Fibroblast of skin of back (primary cell): ENCODE measurements around the gene CDH13.

ENCODE experiments used
- DNase-seq: peaks from one replicate; pipeline ENCODE4 v3.0.0-alpha.2; 2013

Gene CDH13

DNA sequence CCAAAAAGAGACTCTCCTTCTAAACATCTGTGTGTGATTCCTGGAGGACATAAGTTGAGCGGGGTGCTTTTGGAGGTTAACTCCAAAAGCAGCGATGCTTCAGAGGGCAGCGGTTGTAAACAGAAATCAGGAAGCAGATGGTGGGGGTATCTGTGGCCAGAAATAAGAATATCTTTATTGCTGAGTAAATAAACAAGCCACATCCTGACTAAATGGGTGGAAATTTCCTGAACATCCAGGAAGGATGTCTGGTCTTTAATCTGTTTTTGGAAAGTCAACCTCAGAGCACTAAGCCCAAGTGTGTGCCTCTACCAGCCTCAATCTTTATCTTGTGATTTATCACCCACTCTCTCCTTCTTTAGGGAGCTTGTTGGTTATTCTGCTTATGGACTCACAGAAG, 123.3 kb downstream of the CDH13 start:
- DNase-seq = no peak

GRCh38 chr16:82751020-82751419, 124.3 kb downstream of the CDH13 start:
- no peak for DNase-seq

DNA sequence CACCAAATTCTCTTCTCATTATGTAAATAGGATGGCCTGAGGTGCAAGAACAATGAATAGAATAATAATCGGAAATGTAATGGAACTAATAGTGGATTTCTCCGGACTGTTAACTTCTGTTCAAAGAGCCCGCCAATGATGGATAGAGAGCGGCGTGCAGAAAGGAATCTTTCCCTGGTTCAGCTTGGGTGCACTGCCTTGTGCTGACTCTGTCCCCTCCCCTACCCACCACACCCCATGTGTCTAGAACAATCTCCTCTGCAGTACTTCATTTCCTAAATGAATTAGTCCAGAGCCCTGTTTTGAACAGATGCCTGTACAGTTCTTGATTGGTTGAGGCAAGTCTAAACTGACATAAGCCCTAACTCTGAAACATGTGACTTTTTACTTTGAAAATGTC, 125.4 kb downstream of the CDH13 start:
- no peak for DNase-seq

GRCh38 chr16:82753821-82754220, 127.1 kb downstream of the CDH13 start:
- DNase-seq = peak; percentile 38

DNA sequence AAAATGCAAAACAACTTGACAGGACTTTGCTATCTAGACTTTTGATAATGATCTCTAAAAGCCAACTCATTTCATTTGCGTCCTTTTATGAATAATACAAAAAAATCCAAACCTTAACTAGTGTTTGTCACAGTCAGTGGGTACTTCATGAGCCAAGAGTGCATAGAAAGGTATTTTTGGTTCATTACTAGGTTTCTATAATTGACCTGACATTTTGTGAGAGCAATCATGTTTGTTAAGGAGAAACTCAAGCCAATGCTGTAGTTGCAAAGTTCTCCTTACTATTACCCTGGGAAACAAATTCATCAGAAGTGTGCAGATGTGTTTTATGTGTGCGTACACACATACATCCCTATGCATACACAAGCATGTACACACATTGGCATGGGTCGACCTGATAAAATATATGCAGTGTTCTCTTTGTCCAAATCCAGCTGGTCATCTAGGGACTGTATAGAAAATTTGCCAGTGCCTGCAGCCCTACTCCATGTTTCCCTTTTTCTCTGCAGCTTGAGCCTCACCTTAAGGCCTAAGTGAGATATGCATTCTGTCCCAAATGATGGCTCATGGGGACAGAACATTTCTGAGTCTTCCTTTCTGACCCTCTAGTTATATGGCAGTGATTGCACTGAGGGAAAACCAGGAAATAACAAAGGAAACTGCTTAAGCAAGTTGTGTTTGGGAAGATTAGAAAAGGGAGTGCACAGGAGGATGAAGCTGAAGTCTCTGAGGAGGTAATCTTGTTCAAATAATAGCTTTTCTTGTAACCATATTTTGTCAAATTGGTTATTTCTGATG, 128.1 kb downstream of the CDH13 start:
- no peak for DNase-seq

- DNase-seq = no peak
Measured at GRCh38 chr16:82755570-82756282, 129.0 kb downstream of the CDH13 start.

DNA sequence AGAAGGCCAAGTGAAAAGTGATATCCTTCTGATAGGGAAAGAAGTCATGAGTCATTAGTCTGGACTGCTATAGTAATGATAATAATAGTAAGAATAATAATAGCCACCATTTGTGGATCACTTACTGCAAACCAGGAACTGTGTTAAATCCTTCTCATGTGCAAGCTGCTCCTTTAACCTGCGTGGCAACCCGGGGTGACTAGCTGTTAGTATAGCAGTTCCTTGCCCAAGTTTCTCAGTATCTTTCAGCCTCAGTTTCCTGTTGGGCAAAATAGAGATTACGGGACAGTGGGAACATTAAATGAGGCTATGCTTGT, 129.5 kb downstream of the CDH13 start:
- DNase-seq = peak; percentile 80

GRCh38 chr16:82758406-82758805, 131.6 kb downstream of the CDH13 start:
- no peak for DNase-seq

DNA sequence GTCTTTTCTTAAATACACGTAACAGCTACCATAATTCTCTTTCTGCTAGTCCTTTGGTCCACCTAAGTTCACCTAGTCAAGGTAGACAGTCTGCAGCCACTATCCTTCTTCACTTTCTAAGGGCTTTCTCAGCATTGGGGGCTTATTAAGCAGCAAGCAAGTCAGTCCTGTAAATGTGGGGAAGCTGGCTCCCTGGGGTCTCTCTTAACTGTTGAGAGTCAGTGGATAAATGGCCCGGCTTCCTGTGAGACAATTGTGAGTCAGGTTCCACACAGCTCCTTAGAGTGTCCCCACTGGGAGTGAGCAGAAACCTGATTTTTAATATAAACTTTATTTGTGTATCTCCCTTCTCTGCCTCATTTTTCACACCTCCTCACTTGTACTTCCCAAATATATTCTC, 132.1 kb downstream of the CDH13 start:
- peak; percentile 42 for DNase-seq

DNA sequence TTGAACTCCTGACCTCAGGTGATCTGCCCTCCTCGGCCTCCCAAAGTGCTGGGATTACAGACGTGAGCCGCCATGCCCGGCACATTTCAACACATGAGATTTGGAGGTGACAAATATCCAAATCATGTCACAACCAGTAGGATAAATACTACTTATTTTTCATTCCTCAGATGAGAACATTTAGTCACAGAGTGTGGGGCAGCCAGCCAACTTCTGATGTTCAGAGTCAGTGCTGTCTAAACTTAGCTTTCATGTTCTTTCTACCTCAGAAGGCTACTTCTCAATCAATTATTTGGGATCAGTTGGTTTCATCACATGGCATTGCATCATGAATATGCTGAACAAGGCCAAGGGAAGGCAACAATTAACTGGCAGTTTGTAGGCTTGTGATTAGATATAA, 134.5 kb downstream of the CDH13 start:
- DNase-seq = peak; percentile 88

GRCh38 chr16:82761858-82762257, 135.1 kb downstream of the CDH13 start:
- DNase-seq = peak; percentile 36

DNA sequence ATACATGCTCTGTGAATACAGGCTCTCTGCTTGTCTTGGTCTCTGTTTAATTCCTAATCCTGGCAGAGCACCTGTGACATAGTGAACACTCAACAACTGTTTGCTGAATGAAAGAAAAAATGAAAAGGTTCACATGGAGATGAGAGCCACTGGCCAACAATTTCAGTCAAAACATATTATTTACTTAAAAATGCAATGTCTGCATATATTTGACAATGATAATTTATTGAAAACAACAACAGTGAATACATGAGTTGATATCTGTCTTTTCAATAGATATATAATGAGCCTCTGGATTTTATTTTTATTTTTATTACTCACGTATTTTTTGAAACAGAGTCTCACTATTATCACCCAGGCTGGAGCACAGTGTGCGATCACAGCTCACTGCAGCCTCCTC, 136.6 kb downstream of the CDH13 start:
- no peak for DNase-seq

DNA sequence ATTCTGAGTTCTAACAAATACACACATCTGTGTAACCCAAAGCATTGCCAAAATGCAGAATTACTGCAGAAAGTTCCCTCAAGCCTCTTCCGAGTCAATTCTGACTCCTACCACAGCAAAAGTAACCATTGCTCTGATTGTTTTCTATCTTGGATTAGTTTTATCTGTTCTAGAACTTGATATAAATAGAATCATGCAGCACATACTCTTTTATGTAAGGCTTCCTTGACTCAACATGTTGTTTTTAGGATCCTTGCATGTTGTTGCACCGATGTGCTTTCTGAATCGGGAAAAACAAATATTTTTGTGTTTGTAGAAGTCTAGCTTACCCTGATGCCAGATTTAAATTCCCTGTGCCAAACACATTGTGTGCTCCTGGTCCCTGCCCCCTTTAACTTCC, 140.4 kb downstream of the CDH13 start:
- DNase-seq = no peak

DNA sequence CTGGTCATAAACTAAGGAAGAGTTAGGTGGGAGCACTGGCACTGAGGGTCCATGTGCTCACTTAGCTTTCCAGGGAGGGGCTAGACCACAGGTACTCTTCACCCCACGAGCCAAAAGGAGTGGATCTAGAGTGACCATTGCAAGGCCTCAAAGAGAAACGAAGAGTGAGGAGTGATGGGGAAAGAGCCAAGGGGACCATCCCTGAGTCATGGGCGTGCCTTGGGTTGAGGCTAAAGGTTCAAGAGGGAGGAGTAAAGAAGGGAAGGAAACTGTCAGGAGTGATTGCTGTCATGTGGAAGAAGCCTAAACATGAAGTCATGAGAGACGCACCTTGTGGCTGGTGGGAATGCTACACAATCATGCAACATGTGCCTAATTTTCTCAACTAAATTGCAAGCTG, 141.0 kb downstream of the CDH13 start:
- DNase-seq = no peak

GRCh38 chr16:82769845-82770244, 143.1 kb downstream of the CDH13 start:
- peak; percentile 21 for DNase-seq

DNA sequence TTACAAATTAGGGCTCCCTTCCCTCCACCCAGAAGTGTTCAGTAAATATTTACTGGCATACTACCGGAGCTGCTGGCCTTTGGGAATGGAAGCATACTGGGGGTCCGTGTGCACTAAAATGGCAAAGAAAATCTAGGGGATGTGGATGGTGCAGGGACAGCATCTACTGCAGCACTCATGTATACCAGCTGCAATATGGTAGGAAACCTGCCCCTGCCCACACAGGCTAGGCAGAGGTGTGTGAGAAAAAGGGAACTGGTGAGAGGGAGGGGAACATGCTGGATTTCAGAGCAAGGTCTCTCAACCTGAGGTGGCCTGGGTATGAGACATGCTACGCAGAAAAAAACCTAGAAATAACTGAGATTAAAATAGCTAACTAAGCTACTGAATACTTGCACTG, 145.4 kb downstream of the CDH13 start:
- DNase-seq = no peak

DNA sequence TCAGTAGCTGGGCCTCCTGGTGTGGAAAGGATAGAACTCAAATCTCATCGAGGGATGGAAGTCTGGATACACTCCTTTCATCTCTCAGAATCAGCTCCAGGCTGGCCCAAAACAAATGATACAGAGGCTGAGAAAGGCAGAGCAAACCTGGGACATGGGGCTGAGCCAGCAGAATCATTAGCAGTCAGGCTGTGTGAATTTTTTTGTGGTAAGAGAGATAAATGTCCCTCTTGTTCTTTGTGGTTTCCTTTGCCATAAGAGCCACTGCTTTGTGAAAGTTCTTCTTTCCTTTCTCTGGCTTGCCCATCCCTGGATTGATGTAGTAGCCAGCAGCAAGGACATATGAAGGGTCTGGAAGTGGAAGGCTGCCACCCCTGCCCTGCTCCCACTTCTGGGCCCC, 146.2 kb downstream of the CDH13 start:
- DNase-seq = no peak

- DNase-seq = no peak
Measured at GRCh38 chr16:82776470-82777146, 149.8 kb downstream of the CDH13 start.

DNA sequence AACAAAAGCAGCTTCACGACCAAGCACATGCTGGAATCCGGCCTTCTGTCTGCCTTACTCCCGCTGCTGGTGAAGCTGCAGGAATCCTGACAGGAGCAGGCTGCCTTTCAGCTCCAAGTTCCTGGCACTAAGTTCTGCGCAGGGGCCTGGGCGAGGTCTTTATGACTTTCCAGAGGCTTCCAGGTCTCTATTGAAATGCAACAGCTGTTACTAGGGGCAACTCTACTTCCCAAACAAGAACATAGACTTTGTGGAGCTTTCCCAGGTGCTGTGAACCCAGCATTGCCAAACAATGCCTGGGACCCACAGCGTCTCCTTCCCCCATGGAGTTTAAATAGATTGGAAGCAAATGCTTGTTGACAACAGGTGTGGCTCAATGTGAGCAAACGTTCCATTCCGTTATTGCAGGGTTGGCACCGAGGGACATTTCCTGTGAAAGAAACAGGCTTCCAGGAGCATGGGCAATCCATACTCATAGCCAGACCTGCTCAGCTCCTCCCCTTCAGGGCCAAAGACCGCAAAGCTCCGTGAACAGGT, 156.0 kb downstream of the CDH13 start:
- no peak for DNase-seq

DNA sequence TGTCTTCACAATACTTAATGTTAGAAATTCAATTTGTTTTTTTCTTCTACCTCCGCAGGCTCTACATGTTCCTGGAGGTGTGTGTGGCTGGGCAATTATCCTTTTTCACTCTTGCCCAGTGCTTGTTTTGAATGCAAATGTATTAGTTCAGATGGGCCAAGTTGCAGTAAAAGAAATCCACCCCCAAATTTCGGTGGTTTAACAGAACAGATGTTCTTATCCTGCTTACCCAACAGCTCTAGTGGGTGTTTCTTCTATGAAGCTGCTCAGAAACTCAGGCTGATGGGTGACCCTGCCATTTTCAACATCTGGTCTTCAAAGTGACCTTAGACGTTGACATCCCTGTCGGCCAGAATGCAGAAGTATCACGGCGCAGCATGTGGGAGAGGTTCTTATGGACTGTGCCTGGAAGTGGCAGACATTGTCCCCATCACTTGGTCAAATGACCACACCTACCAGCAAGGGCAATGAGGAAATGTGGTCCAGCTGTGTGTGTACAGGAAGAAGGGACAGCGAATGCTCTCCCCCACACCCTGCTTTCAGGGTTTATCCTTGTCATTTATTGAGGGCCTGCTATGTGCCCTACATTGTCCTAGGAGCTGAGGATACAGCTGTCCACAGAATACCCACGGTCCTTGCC, 157.3 kb downstream of the CDH13 start:
- no peak for DNase-seq

- DNase-seq = no peak
Measured at GRCh38 chr16:82784573-82784968, 157.8 kb downstream of the CDH13 start.

DNA sequence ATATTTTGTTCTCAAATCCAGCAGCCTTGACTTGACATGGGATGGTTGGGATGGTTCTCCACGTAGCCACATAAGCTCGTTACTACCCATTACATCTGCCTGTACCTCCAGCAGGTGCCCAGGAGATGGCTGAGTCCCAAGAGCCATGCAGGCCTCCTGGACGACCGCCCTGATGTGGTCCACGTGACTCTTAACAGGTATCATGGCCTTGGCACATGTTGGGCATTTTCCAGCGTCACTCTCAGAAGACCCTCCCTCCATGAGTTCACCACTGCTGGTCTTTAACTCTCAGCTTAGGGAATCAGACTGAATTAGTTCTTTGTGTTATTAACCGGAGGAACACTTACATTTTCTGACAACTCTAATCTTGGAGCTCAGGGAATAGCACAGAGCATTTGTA, 161.5 kb downstream of the CDH13 start:
- DNase-seq = no peak

DNA sequence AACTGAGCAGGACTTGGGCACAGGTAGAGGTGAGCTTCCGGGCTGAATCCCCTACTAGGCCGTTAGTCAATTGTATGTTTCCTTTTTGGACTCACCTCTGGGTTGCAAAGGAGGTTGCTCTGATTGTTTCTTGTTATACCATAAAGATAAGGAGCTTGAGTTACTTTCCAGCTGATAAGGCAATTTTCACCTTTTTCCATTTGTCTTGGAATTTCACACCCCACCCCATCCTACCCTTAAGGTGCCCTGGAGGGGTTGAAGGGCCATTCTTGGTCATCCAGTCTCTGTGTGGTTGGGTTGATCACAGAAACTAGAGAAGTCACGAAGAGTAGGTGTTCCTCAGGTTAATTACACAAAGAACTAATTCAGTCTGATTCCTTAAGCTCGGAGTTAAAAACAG, 162.2 kb downstream of the CDH13 start:
- DNase-seq = no peak
